HG03175 (cell line): ENCODE results near the gene CDCA4.

ENCODE experiments used
- ATAC-seq: cut with Tn5 transposase; IDR thresholded peaks from one replicate; pipeline ENCODE4 v1.9.1; 2021; ENCODE audit warnings: mild to moderate bottlenecking, moderate library complexity; ENCODE audit not compliant: unreplicated experiment

The CDCA4 gene

GRCh38 chr14:104977681-104978653 is 42.9 kb downstream of the CDCA4 start, which contains the start of gene AHNAK2:
Gene AHNAK2 (minus strand): TSS chr14:104978374. CDS start chr14:104978237, 137 bp downstream.
- no peak for ATAC-seq

GRCh38 chr14:104977008-104977680 is 43.7 kb downstream of the CDCA4 start:
- ATAC-seq, result no peak

GRCh38 chr14:104976198-104977007 is 44.5 kb downstream of the CDCA4 start:
- ATAC-seq, result peak; percentile 43

- ATAC-seq, result no peak
These were observed 45.2 kb downstream of the CDCA4 start for GRCh38 chr14:104975481-104976197.

- no peak for ATAC-seq
These were observed 46.1 kb downstream of the CDCA4 start for GRCh38 chr14:104974665-104975390.

GRCh38 chr14:104974146-104974541 is 46.7 kb downstream of the CDCA4 start:
- no peak for ATAC-seq

- ATAC-seq, result no peak
These were observed 47.3 kb downstream of the CDCA4 start for GRCh38 chr14:104973385-104974145.

GRCh38 chr14:104973135-104973384 is 47.8 kb downstream of the CDCA4 start:
- no peak for ATAC-seq

GRCh38 chr14:104972301-104973134 is 48.4 kb downstream of the CDCA4 start:
- ATAC-seq, result no peak

- no peak for ATAC-seq
These were observed 49.2 kb downstream of the CDCA4 start for GRCh38 chr14:104971447-104972240.

GRCh38 chr14:104970231-104971068 is 50.4 kb downstream of the CDCA4 start:
- ATAC-seq, result no peak

- ATAC-seq, result no peak
These were observed 51.1 kb downstream of the CDCA4 start for GRCh38 chr14:104969741-104970230.

- ATAC-seq, result no peak
These were observed 52.1 kb downstream of the CDCA4 start for GRCh38 chr14:104968541-104969401.

- no peak for ATAC-seq
These were observed 52.7 kb downstream of the CDCA4 start for GRCh38 chr14:104968153-104968527.

GRCh38 chr14:104967386-104968152 is 53.3 kb downstream of the CDCA4 start:
- ATAC-seq, result no peak
